Activated T-helper 1 cell treated with anti-CD3 and anti-CD28 coated beads, Interleukin-12 subunit alpha, Interleukin-12 subunit beta, Interleukin-2, Interleukin-4 antibody, amounts not matched to agents 30 ng/mL and 10 ng/mL and 1 ng/mL, durations not matched to agents 14 hours and 24 hours and 36 hours (primary cell): Measurements from ENCODE around the gene TEX54. TPM values are rescaled to one million over a fixed set of nuclear protein-coding genes. Genes with fewer than 3 reads are reported as not detected.
A peak's percentile ranks its signal among the peaks of the same experiment; 100 is the strongest.

Experiments used
- DNase-seq: peaks from one replicate; pipeline ENCODE4 v3.0.0; 2021; ENCODE audit warnings: low spot score
- H3K27ac Mint-ChIP-seq: one replicate; pipeline ENCODE4 v1.8.0; 2021; ENCODE audit warnings: mild to moderate bottlenecking, mixed read lengths
- H3K27me3 Mint-ChIP-seq: one replicate; pipeline ENCODE4 v1.8.0; 2022; ENCODE audit warnings: mild to moderate bottlenecking, moderate library complexity, mixed read lengths; ENCODE audit not compliant: insufficient read depth
- H3K36me3 Mint-ChIP-seq: one replicate; pipeline ENCODE4 v1.8.0; 2021; ENCODE audit warnings: low read depth, mixed read lengths
- H3K4me1 Mint-ChIP-seq: one replicate; pipeline ENCODE4 v1.8.0; 2021; ENCODE audit warnings: low read depth, mixed read lengths
- H3K4me3 Mint-ChIP-seq: one replicate; pipeline ENCODE4 v1.8.0; 2021; ENCODE audit warnings: mild to moderate bottlenecking, moderate library complexity, mixed read lengths
- H3K9me3 Mint-ChIP-seq: one replicate; pipeline ENCODE4 v1.8.0; 2021; ENCODE audit warnings: mixed read lengths
- intact Hi-C: fragments of 100-400 bp; cut with micrococcal nuclease; formaldehyde crosslinking; loops from one replicate; pipeline ENCODE4 v1.15.1; 2024
- total RNA-seq: library from RNA; stranded (reverse); gene quantifications from 2 replicates; pipeline ENCODE4 v1.2.3, GENCODE V29; 2022

Gene TEX54
- total RNA-seq, 1 donor from 2014 or later = 1.3 TPM

DNA sequence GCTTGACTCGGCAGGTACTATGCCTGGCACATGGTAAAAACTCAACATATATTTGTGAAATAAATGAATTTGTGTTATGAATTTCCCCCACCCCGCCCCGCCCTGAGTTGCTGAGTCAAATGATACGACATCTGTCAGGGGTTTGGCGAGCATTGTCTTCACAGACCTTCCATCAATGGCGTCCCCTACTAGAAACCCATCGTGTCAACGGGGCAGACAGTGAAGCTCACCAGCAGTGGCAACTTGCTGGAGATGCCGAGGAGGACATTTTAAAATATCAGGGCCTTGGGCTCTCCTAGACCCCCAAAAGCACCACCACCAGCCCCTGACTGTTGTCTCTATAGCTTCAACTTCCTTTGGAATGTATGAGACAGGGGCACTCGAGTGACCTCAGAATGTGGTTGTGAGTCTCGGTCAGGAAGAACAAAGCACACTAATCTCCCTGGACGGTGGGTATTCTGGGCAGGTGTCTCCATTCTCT, 26.6 kb downstream of the TEX54 start:
- intact Hi-C loops = loop anchor here (1.0 kb wide), 11 partner anchors 15 to 97 kb away; partner anchors contain the start of genes HNRNPUL2, POLR2G, SLC3A2 and STX5
- no peaks in the 10 kb centered on the region for H3K9me3 Mint-ChIP-seq

DNA sequence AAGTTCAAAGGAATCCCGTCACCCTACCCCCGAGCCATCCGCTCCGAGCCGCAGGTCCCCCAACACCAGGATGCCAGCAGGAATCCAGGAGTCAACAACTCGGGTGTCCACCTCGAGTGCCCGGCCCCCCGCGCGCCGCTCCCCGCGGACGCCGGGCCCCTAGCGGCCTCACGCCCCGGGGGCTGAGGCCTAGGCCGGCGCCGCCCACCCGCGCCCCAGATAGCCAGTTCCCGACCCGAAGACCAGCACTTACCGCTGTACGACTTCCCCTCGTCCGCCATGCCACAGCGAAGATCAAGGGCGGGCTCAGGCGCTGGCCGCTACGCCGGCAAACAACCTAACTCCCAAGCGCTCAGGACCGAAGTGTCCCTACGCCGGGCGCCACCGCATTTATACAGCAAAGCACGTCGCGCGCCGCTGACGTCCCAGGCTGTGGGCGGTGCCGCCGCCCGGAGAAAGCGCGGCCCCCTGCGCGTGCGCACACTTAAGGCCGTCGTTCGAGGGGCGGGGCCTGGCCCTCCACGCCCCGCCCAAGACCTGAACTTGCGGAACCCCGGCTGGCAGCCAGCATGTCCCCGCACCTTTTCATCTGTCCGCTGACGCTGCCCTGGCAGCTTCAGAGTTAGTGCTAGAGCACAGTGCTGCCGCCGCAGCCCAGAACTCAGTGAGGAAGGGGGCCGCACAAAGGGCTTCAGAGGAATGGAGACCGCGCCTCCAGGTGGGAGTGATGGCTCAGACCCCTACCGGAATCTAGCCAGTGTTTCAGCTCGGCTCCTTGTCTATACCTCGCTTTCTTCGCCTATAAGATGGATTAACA, 27.4 kb downstream of the TEX54 start, which contains the start of gene NXF1:
NXF1 (minus strand) TSS at position 365 of the 817 bp plus-strand sequence; CDS start at position 281, 84 bp downstream.
- peaks cover 37% of the 10 kb centered on the region for H3K36me3 Mint-ChIP-seq
- peaks cover 2% of the 10 kb centered on the region for H3K27me3 Mint-ChIP-seq
- peak; percentile 95 for DNase-seq
- H3K4me1 Mint-ChIP-seq = peaks cover 40% of the 10 kb centered on the region
- H3K4me3 Mint-ChIP-seq = peak within 1 kb of the TSS; percentile 100
- peak within 1 kb of the TSS; percentile 99 for H3K27ac Mint-ChIP-seq
- intact Hi-C loops = loop anchor here (1.0 kb wide), 11 partner anchors 14 to 96 kb away; partner anchors contain the start of genes HNRNPUL2, POLR2G, SLC3A2 and STX5
- H3K9me3 Mint-ChIP-seq = no peaks in the 10 kb centered on the region

More for the DNA sequence above, 26.6 kb downstream of the TEX54 start:
- H3K27me3 Mint-ChIP-seq = peaks cover 2% of the 10 kb centered on the region
- peak overlapping the region; percentile 99 for H3K27ac Mint-ChIP-seq
- peaks cover 34% of the 10 kb centered on the region for H3K36me3 Mint-ChIP-seq
- DNase-seq = no peak
- peaks cover 38% of the 10 kb centered on the region for H3K4me1 Mint-ChIP-seq
- peak overlapping the region; percentile 100 for H3K4me3 Mint-ChIP-seq

DNA sequence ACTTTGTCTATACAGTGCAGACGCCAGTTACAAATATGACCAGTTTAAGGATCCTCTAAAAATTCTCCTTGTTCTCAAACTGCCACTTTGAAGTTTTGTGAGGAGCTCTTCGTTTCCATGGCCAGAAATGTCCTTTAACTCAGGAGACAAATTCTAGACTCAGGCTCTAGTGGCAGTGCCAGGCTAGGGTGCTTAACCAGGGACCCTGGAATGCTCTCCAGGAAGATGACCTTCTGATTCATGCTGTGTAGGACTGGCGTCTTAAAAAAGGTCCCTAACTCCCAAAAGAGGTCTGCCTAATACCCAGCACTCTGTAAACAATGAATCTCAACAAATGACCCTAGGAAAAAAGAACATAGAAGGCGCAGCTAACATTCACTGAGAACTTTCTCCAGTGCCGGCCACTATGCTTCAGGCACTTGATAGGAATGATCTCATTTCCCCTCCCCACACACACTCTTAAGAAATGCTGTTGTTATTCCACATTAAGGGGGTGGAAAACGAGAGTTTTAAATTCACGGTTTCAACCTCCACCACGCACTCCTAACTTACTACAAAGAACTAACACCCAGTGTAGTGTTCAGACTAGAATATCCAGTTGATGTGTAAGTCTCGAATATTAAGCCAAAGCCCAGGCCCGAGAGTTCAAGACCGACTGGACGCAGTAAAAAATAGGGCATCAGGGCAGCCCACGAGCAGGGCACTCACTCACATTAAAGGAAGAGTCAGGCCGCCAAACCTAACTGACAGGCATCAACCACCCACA, 28.1 kb downstream of the TEX54 start:
- peak overlapping the region; percentile 97 for H3K27ac Mint-ChIP-seq
- peaks cover 2% of the 10 kb centered on the region for H3K27me3 Mint-ChIP-seq
- peaks cover 40% of the 10 kb centered on the region for H3K4me1 Mint-ChIP-seq
- peak overlapping the region; percentile 100 for H3K4me3 Mint-ChIP-seq
- intact Hi-C loops = loop anchor here (1.0 kb wide), 11 partner anchors 13 to 95 kb away; partner anchors contain the start of genes HNRNPUL2, POLR2G, SLC3A2 and STX5
- no peaks in the 10 kb centered on the region for H3K9me3 Mint-ChIP-seq
- DNase-seq = no peak
- H3K36me3 Mint-ChIP-seq = peaks cover 44% of the 10 kb centered on the region

DNA sequence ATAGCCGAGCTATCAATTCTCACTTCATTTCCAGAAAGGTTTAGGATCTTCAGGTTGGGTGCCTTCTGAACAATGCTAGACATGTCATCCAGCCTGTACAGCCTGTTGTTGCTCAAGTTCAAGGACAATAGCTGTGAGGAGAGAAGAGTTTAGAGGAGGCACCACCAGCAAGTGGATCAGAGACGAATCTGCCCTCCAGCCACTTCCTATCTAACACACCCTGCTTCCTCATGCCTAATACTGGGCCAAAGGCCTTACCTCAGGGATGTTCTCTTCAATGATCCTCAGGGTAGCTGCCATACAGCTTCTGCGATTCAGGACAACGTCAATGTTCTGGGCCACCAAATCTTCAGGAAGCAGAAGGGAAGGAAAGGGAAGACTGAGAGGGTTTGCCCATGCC, 31.6 kb downstream of the TEX54 start:
- DNase-seq = no peak
- H3K27me3 Mint-ChIP-seq = peaks cover 2% of the 10 kb centered on the region
- intact Hi-C loops = no loop called here
- peaks cover 62% of the 10 kb centered on the region for H3K36me3 Mint-ChIP-seq
- H3K9me3 Mint-ChIP-seq = no peaks in the 10 kb centered on the region
- H3K4me1 Mint-ChIP-seq = peaks cover 33% of the 10 kb centered on the region
- peak overlapping the region; percentile 29 for H3K27ac Mint-ChIP-seq
- H3K4me3 Mint-ChIP-seq = no peak overlapping the region

DNA sequence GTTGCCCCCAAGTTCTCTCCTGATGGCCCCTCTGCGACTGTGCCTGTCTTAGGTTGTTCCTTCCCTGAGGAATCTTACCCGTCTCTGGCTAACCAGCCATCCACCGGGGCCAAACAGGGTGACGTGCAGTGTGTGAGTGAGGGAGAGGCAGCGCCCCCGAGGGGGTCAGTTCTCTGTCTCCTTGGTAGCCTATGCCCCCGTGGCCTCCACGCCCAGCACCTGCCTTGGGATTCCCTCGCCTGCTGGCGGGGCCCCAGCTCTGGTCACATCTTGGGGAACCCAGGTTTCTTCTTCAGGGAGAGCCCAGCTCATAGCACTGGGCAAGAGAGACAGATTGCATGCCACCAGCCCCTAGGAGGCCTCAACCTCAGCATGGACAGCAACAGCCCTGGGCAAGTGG, 33.2 kb downstream of the TEX54 start:
- H3K36me3 Mint-ChIP-seq = peaks cover 68% of the 10 kb centered on the region
- H3K4me3 Mint-ChIP-seq = no peak overlapping the region
- no peak overlapping the region for H3K27ac Mint-ChIP-seq
- peaks cover 26% of the 10 kb centered on the region for H3K4me1 Mint-ChIP-seq
- H3K9me3 Mint-ChIP-seq = no peaks in the 10 kb centered on the region
- intact Hi-C loops = no loop called here
- DNase-seq = no peak
- H3K27me3 Mint-ChIP-seq = no peaks in the 10 kb centered on the region

DNA sequence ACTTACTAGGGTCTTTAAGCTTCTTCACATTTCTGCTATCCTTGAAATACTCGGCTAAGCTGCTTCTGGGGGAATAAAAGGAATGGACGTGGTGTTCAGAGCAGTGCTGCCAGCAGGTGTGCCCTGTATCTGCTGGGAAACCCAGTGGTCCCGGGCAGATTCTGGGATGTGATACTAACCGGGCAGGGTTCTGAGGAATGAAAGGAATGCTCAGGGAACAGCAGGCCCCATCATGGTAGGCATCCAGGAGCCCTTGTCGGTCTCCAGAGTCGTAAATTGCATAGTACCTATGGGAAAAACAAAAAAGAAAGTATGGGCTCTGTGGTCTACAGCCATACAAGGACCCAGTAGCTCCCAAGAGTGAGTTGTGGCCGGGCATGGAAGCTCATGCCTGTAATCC, 36.4 kb downstream of the TEX54 start:
- Mint-ChIP-seq H3K27me3 (no peaks in the 10 kb centered on the region), H3K4me3 (no peak overlapping the region), H3K36me3 (peaks cover 62% of the 10 kb centered on the region), H3K9me3 (no peaks in the 10 kb centered on the region), H3K4me1 (peaks cover 15% of the 10 kb centered on the region), H3K27ac (no peak overlapping the region)
- intact Hi-C loops = no loop called here
- DNase-seq = no peak

DNA sequence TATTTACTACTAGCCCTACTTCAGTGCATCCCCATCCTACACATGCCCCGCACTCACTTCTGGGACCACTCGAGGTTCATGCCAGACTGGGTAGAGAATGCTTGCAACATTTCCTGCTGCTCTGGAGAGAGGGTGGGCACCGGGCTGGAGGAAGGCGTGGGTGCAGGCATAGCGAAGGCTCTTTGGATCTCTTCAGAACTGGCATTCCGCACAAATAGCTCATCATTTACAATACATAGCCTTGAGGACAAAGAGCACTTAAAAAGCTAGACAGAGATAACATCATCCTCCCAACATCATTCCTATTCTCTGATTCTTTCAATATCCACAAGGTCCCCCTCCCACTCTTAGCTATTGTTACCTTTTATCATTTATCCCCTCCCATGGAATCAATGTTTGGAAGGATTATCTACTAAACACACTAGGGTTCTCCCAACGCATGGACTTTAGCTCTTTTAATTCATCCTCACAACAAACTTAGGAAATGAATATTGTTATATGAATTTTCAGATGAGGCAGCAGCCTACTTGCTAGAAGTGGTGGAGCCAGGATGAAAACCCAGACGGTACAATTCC, 38.4 kb downstream of the TEX54 start:
- intact Hi-C loops = no loop called here
- no peak overlapping the region for H3K27ac Mint-ChIP-seq

DNA sequence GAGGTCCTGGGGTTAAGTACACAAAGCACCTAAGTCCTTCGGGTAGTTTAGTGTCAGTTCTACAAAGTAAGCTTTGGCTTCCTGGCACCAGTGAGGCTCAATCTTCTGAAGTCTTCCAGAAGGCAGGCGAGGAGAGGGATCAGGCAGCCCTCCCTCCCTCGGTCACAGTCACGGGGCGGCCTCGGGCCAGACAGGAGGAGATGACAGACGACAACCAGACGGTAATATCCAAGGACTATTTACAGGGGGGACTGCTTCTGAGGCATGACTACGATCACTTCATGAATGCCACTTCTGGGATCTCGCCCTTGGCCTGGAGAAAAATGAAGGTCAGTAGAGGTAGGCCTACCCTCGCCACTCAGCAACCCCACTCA, 40.5 kb downstream of the TEX54 start:
- Mint-ChIP-seq H3K4me1 (peaks cover 40% of the 10 kb centered on the region), H3K4me3 (peak overlapping the region; percentile 91), H3K36me3 (peaks cover 55% of the 10 kb centered on the region), H3K27ac (peak overlapping the region; percentile 77), H3K9me3 (no peaks in the 10 kb centered on the region), H3K27me3 (no peaks in the 10 kb centered on the region)
- intact Hi-C loops = loop anchor here (1.0 kb wide), 2 partner anchors 21 to 40 kb away; partner anchors contain the start of genes STX5, TAF6L and TEX54
- no peak for DNase-seq

More for the DNA sequence above, 38.4 kb downstream of the TEX54 start:
- DNase-seq = no peak
- H3K4me3 Mint-ChIP-seq = no peak overlapping the region
- peaks cover 63% of the 10 kb centered on the region for H3K36me3 Mint-ChIP-seq
- peaks cover 27% of the 10 kb centered on the region for H3K4me1 Mint-ChIP-seq
- no peaks in the 10 kb centered on the region for H3K27me3 Mint-ChIP-seq
- no peaks in the 10 kb centered on the region for H3K9me3 Mint-ChIP-seq

DNA sequence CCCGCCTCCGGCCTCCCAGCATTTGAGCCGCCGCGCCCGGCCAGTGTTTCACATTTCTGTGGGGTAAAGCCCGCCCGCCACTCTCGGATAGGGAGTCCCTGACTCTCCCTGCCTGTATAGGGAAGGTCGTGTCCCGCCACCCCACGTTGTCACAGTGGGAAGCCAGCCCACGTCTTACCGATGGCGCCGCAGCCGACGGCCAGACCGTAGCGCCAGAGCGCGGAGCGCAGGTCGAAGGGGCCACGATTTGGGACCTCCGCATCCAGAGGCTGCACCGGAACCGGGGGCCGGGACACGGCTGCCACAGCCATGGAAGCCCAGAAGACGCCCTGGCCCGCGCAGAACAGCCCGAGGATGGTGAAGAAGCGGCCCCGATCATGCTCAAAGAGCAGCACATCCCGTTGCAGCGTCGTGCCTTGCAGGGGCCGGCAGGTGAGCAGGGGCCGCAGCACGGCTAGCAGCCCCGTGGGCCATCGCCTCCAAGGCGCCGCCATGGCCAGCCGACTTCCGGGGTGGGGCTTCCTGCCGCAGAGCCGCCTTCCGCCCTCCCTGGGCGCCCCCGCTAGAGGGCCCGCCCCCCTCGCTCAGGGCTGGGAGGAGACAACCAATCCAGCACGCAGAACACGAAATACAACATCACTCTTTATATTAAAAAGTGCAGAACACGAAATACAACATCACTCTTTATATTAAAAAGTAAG, 41.0 kb downstream of the TEX54 start, which contains the start of gene TMEM223:
TMEM223 (minus strand) TSS at position 506 of the 701 bp plus-strand sequence; CDS start at position 494, 12 bp downstream.
- Mint-ChIP-seq H3K4me3 (peak within 1 kb of the TSS; percentile 91), H3K27ac (peak within 1 kb of the TSS; percentile 77), H3K4me1 (peaks cover 40% of the 10 kb centered on the region), H3K36me3 (peaks cover 55% of the 10 kb centered on the region), H3K9me3 (no peaks in the 10 kb centered on the region), H3K27me3 (no peaks in the 10 kb centered on the region)
- peak; percentile 89 for DNase-seq
- intact Hi-C loops = loop anchor here (1.0 kb wide), 3 partner anchors 14 to 41 kb away; partner anchors contain the start of genes NXF1, STX5, TAF6L and TEX54

DNA sequence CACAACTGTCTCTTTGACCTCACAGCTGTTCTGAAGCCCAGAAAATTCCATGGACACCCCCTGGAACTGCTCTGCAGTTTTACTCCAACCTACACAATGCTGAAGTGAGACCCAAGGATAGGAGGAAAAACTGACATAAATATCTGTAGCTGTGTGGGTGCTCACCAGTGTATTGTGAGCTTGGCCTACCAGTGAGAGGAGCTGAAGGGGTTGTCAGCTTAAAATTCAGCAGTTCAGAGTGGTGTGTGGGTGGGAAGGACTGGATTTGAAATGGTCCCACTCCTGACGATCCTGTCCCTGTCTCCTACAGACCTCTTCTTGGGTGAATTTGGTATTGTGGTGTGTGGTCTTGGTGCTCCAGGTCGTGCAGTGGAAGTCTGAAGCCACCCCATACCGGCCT, 43.1 kb downstream of the TEX54 start:
- peak overlapping the region; percentile 95 for H3K4me3 Mint-ChIP-seq
- H3K9me3 Mint-ChIP-seq = no peaks in the 10 kb centered on the region
- no peaks in the 10 kb centered on the region for H3K27me3 Mint-ChIP-seq
- peaks cover 49% of the 10 kb centered on the region for H3K4me1 Mint-ChIP-seq
- H3K36me3 Mint-ChIP-seq = peaks cover 44% of the 10 kb centered on the region
- peak overlapping the region; percentile 57 for H3K27ac Mint-ChIP-seq
- DNase-seq = no peak
- intact Hi-C loops = no loop called here

DNA sequence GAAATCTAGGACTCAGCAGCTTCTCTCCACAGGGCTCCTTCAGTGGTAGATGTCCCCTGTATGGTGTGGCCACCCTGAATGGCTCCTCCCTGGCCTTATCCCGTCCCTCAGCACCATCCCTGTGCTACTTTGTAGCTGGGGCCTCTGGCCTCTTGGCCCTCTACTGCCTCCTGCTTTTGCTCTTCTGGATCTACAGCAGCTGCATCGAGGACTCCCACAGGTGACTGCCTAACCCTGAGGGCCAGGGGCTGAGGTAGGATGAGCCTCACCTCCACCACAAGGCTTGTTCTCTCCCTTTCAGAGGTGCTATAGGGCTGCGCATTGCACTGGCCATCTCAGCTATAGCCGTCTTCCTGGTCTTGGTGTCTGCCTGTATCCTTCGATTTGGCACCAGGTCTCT, 43.6 kb downstream of the TEX54 start:
- H3K27ac Mint-ChIP-seq = peak overlapping the region; percentile 57
- H3K9me3 Mint-ChIP-seq = no peaks in the 10 kb centered on the region
- H3K27me3 Mint-ChIP-seq = no peaks in the 10 kb centered on the region
- peaks cover 38% of the 10 kb centered on the region for H3K36me3 Mint-ChIP-seq
- intact Hi-C loops = no loop called here
- peaks cover 49% of the 10 kb centered on the region for H3K4me1 Mint-ChIP-seq
- no peak for DNase-seq
- peak overlapping the region; percentile 95 for H3K4me3 Mint-ChIP-seq
